Gastrocnemius medialis (tissue), 4 donors: ENCODE results near the gene KCNQ5. TPM values are rescaled to one million over a fixed set of nuclear protein-coding genes. Genes with fewer than 3 reads are reported as not detected.
A peak's percentile ranks its signal among the peaks of the same experiment; 100 is the strongest.

Experiments
- ATAC-seq, 2 donors: fragments of 150-250 bp; one replicate each; pipeline ENCODE4 v1.9.1; 2016
- DNase-seq, 2 donors: peaks; one replicate each; pipeline ENCODE4 v3.0.0-alpha.2; 2019
- H3K27ac ChIP-seq, 4 donors: fragments of 200-600 bp; sonication (generic); 1 replicate in 1 of 4; 2 replicates in 3 of 4; pipeline ENCODE4 v1.5.1; 2016 to 2018; ENCODE audit warnings: mild to moderate bottlenecking in 2 of 4, moderate library complexity in 1 of 4
- H3K27me3 ChIP-seq, 3 donors: fragments of 200-600 bp; sonication (generic) in 2 of 3; 1 replicate in 1 of 3; 2 replicates in 2 of 3; pipeline versions ENCODE4 v1.5.1 to v1.6.0; 2016 to 2019; ENCODE audit warnings: mild to moderate bottlenecking in 1 of 3, moderate library complexity in 1 of 3
- H3K36me3 ChIP-seq, 2 donors: fragments of 200-600 bp; sonication (generic) in 1 of 2; one replicate each; pipeline ENCODE4 v1.5.1; 2017 to 2018
- H3K4me1 ChIP-seq, 2 donors: fragments of 200-600 bp; sonication (generic) in 1 of 2; one replicate each; pipeline ENCODE4 v1.5.1; 2016 to 2017; ENCODE audit warnings: mild to moderate bottlenecking in 2 of 2
- H3K4me3 ChIP-seq, 4 donors: fragments of 200-600 bp; sonication (generic) in 3 of 4; 1 replicate in 1 of 4; 2 replicates in 3 of 4; pipeline ENCODE4 v1.5.1; 2016 to 2019; ENCODE audit warnings: mild to moderate bottlenecking in 2 of 4
- H3K9me3 ChIP-seq, 3 donors: fragments of 200-600 bp; sonication (generic) in 2 of 3; 1 replicate in 1 of 3; 2 replicates in 2 of 3; pipeline ENCODE4 v1.5.1; 2016 to 2019
- CTCF ChIP-seq, 5 experiments: fragments of 450-650 bp in 3 of 5; fragments of 200-600 bp in 2 of 5; sonication (generic) in 2 of 5; IDR thresholded peaks in 4 of 5; conservative IDR thresholded peaks in 1 of 5; 1 replicate in 4 of 5; 2 replicates in 1 of 5; pipeline ENCODE4 v1.5.1; 2016 to 2019; ENCODE audit warnings: antibody characterized with exemption in 5 of 5, mild to moderate bottlenecking in 3 of 5, moderate library complexity in 3 of 5
- POLR2A ChIP-seq, 2 donors: fragments of 450-650 bp; IDR thresholded peaks; one replicate each; pipeline ENCODE4 v1.6.1; 2017; ENCODE audit warnings: antibody characterized with exemption in 2 of 2, mild to moderate bottlenecking in 2 of 2, moderate library complexity in 2 of 2
- in situ Hi-C, 4 donors: fragments of 200-750 bp; cut with MboI; loops; one replicate each; pipeline versions ENCODE4 v1.15.0 to v1.8.0; 2017; ENCODE audit warnings: low sequenced_read_pairs in 4 of 4
- intact Hi-C: fragments of 100-400 bp; cut with DNase I; formaldehyde crosslinking; loops from one replicate; pipeline ENCODE4 v1.15.1; 2023; ENCODE audit warnings: low total_unique reads
- total RNA-seq, 4 donors: library from RNA; depleted of rRNA; stranded (reverse); fragments of >200 nt; gene quantifications; one replicate each; pipeline versions ENCODE4 v1.1.0 to v1.2.3, GENCODE V29; 2016

KCNQ5 gene
- total RNA-seq, 4 donors from 2014 or later: 5.3 to 19.3 (median 15.1) TPM

- intact Hi-C loops (no loop called here), in situ Hi-C loops (no loop called here)
- ATAC-seq (no peak), DNase-seq (no peak)
- Histone ChIP-seq H3K4me3 (no peak overlapping the region), H3K36me3 (no peaks in the 10 kb centered on the region), H3K4me1 (peaks cover 4 to 14% of the 10 kb centered on the region in 2 donors), H3K27ac (no peak overlapping the region), H3K9me3 (no peaks in the 10 kb centered on the region), H3K27me3 (no peaks in the 10 kb centered on the region)
- TF ChIP-seq CTCF (IDR thresholded peaks at IDR 0.05 in 4 of 5, conservative IDR thresholded peaks at IDR 0.05 in 1 of 5) (no peak), POLR2A (IDR thresholded peaks at IDR 0.05) (no peak)
Observed at GRCh38 chr6:72842140-72842539, 220.3 kb downstream of the KCNQ5 start.

- in situ Hi-C loops: no loop called here
Observed at GRCh38 chr6:72844614-72845013, 222.8 kb downstream of the KCNQ5 start.

DNA sequence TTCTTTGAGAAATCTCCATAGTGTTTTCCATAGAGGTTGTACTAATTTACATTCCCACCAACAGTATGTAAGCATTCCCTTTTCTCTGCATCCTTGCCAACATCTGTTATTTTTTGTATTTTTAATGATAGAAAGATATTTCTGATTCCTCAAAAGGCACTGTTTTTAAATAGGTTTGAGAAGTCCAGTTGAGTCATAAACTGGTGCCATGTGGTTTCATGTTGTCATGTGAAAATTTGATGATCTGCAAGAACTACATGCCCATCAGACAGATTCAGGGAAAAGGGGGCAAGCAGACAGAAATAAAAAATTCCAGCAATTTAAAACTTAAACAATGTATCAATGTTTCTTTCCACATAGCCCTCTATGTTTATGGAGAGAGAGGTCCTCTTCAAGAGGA lies 227.5 kb downstream of the KCNQ5 start:
- no peak for TF ChIP-seq POLR2A (IDR thresholded peaks at IDR 0.05)
- no peak for TF ChIP-seq CTCF (IDR thresholded peaks at IDR 0.05 in 4 of 5, conservative IDR thresholded peaks at IDR 0.05 in 1 of 5)
- H3K4me1 ChIP-seq: peaks cover 12 to 18% of the 10 kb centered on the region in 2 donors
- no peak overlapping the region for H3K4me3 ChIP-seq
- no peaks in the 10 kb centered on the region for H3K9me3 ChIP-seq
- H3K27ac ChIP-seq: peak overlapping the region in 1 of 4 donors; percentile 36
- no peaks in the 10 kb centered on the region for H3K27me3 ChIP-seq
- H3K36me3 ChIP-seq: no peaks in the 10 kb centered on the region
- in situ Hi-C loops (no loop called here), intact Hi-C loops (no loop called here)
- no peak for DNase-seq
- no peak for ATAC-seq

More at GRCh38 chr6:72844614-72845013, 222.8 kb downstream of the KCNQ5 start:
- Histone ChIP-seq H3K4me3 (no peak overlapping the region), H3K27ac (no peak overlapping the region), H3K27me3 (no peaks in the 10 kb centered on the region), H3K4me1 (peaks cover 4 to 18% of the 10 kb centered on the region in 2 donors), H3K9me3 (no peaks in the 10 kb centered on the region), H3K36me3 (no peaks in the 10 kb centered on the region)
- no peak for ATAC-seq
- no peak for DNase-seq
- TF ChIP-seq CTCF (IDR thresholded peaks at IDR 0.05 in 4 of 5, conservative IDR thresholded peaks at IDR 0.05 in 1 of 5) (no peak), POLR2A (IDR thresholded peaks at IDR 0.05) (no peak)
- intact Hi-C loops: no loop called here

GRCh38 chr6:72850040-72850439 lies 228.2 kb downstream of the KCNQ5 start:
- Histone ChIP-seq H3K27me3 (no peaks in the 10 kb centered on the region), H3K9me3 (no peaks in the 10 kb centered on the region), H3K4me1 (peaks cover 9 to 12% of the 10 kb centered on the region in 2 donors), H3K4me3 (no peak overlapping the region), H3K36me3 (no peaks in the 10 kb centered on the region), H3K27ac (peak overlapping the region; percentile 25 to 52 (median 32))
- ATAC-seq (peak; percentile 78 to 79), DNase-seq (no peak)
- intact Hi-C loops: no loop called here
- TF ChIP-seq POLR2A (IDR thresholded peaks at IDR 0.05) (no peak), CTCF (IDR thresholded peaks at IDR 0.05 in 4 of 5, conservative IDR thresholded peaks at IDR 0.05 in 1 of 5) (no peak)
- in situ Hi-C loops: no loop called here

- intact Hi-C loops (no loop called here), in situ Hi-C loops (no loop called here)
- Histone ChIP-seq H3K4me3 (no peak overlapping the region), H3K9me3 (no peaks in the 10 kb centered on the region), H3K27ac (peak overlapping the region; percentile 25 to 52 (median 32)), H3K36me3 (no peaks in the 10 kb centered on the region), H3K4me1 (peaks cover 8 to 12% of the 10 kb centered on the region in 2 donors), H3K27me3 (no peaks in the 10 kb centered on the region)
- no peak for DNase-seq
- ATAC-seq: peak; percentile 15 to 46
- TF ChIP-seq POLR2A (IDR thresholded peaks at IDR 0.05) (no peak), CTCF (IDR thresholded peaks at IDR 0.05 in 4 of 5, conservative IDR thresholded peaks at IDR 0.05 in 1 of 5) (no peak)
Observed at GRCh38 chr6:72850469-72850868, 228.6 kb downstream of the KCNQ5 start.
